DMS153 treated with DMSO at 0.1 percent for 48 hours (cell line): Measurements from ENCODE around the gene FGD4.

Source experiments
- DNase-seq: peaks from one replicate; lab custom pipeline; 2025; ENCODE audit not compliant: unreplicated experiment; lab: John Stamatoyannopoulos, UW

The FGD4 gene

DNA sequence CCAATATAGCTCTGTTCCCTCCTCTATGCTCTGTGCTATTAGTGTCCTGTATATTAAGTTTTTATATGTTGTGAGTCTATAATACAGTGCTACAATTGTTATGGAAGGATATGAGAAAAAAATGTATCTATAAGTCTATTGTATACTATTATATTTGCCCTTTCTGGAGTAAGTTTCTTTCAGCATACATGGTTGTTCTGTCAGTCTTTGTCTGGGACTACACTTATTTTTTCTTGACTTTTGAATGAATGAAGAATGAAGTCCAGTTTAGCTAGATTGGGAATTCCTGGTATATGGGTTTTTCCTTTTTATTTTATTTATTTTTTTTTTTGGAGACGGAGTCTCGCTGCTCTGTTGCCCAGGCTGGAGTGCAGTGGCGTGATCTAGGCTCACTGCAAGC, 203.7 kb downstream of the FGD4 start:
- no peak for DNase-seq

DNA sequence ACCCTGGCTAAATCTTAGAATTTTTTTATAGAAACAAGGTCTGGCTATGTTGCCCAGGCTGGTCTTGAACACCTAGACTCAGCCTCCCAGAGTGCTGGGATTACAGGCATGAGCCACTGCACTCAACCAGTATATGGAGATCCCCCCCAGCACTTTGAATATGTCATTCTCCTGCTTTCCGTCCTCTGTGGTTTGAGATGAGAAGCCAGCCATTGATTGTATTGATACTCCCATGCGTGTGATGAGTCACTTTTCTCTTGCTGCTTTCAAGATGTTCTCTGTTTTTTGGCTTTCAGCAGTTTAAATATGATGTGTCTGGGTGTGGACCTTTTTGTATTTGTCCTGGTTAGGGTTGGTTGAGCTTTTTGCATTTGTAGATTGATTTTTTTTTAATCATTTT, 204.5 kb downstream of the FGD4 start:
- DNase-seq, result no peak

DNA sequence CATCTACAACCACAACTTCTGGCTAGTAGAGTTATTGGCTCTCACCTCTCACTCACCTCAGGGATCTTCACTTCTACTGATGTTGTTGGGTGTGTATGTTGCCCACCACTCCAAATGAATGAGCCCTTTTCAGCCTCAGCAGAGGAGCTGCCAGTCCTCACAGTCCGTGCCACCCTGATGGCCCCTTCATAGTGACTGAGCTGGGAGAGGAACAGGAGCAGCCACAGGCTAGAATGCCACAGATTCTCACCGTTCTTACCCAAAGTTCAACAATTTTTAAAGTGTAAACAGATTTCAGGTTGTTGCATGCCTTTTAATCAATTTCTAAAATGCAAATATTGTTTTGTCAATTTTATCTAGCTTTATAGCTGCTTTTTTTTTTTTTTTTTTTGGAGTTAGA, 205.2 kb downstream of the FGD4 start:
- no peak for DNase-seq

DNA sequence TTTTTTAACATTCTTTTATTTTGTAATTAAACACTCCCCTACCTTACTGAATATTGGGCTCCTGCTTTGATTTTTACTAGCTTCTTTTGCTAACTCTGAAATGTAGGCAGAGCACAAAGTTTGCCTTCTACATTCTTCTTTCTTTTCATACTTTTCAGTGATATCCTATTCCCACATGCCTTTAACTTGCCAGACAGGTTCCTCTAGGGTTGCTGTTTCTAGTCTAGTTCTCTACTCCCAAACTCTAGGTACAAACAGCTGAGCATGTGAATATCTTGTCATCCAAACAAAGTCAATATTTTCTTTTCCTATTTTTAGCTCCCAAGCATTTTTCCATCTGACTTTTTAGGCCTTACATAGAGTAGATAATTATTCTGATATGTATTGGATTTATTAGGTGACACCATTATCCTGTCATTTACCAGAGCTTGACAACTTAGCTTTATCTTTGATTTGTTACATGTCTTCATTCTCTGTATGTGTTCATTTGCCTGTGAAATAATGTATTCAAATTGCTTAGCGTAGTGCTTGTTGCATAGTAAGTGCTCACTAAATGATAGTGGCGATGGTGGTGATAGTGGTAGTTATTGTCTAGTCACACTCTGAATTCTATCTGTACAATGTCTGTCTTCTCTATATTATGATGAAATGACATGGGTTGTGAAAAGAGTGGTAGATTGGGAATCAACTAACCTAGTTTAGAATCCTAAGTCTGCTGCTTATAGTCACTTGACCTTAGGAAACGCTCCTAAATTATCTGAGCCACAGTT, 206.2 kb downstream of the FGD4 start:
- no peak for DNase-seq

DNA sequence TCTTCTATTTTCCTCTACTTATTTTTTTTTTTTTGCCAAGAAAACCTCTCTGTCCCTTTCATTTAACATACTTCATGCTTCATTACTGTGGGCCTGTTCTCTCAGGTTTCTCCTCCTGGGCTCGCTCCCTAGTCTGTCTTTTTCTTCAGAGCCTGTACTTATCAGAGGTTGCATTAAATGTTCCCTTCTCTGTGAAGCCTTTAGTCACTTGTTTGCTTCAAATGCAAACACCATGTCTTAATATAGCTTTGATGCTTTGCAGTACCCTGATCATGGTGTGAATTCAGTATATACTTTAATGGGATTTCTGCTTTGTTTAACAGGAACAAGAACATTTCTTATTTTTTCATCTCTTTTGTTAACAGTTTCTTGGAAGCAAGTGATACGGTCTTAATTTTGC, 207.1 kb downstream of the FGD4 start:
- DNase-seq, result no peak

DNA sequence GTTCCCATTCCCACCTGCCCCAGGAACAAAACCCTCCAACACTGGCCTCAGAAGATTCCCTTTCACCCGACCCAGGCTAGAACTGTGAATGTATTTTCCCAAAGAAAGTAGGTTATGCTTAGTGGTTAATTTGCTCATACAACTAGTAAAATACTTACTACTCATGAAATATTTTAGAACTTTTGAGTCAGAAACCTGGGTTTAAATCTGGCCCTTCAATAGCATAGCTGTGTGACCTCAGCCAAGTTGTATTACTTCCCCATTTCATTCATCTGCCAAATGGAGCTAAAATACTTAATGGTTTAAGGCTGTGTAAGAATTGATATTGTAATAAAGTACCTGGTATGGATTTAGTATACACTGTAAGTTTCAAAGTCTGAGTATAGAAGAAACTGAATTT, 210.6 kb downstream of the FGD4 start:
- no peak for DNase-seq

DNA sequence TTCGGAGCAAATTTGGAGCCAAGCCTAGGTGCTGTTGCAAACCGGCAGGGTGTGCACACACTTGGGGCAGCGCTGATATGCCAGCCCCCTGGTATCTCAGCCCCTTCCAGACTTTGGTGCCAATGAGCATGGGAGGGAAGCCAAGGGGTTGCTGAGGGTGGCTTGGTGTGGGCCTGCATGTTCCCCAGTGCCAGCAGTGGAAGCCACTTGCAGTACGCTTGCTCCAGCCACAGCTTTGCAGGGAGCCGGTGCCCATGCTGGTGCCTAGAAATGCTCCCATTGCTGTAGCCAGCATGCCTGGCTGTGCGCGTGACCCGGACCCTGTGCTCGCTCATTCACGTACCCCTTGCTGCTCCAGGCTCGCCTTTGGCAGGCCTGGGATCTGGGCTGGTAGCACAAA, 212.6 kb downstream of the FGD4 start:
- no peak for DNase-seq

DNA sequence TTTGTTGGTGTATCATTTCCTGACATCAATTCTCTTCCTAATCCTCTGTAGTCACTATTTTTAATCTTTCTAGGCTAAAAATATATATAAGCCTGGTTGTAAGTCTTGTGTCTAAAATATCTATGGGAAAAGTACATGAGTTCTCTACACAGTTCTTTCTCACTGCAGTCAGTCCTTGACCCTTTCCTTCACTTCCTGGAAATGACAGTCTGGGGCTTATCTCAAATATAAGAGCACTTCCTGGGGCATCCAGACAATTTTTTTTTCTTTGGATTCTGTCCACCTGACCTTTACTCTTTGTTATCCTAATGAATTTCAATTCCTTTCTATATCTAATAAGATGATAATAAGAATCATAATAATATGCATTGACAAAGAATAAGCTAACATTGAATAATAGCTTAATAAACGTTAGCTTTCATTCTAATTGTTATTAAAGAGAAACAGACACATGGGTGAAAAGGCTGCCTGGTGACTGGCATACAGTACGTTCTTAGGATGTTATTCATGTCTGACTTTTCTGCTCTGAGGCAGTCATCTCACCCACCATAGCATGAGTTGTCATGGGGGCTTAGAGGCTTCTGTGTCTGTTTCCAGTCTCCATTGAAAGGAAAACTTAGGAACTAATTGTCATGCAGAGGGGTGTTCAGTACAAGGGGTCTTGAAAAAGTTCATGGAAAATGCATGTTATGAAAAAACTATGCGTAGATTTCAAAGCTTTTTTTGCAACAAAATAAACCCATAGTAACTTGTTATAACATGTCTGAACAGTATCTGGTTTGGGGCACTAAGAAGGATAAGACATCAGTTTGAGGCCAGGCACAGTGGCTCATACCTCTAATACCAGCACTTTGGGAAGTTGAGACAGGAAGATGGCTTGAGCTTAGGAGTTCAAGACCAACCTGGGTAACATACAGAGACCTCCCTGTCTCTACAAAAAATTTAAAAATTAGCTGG, 213.6 kb downstream of the FGD4 start:
- DNase-seq, result no peak

DNA sequence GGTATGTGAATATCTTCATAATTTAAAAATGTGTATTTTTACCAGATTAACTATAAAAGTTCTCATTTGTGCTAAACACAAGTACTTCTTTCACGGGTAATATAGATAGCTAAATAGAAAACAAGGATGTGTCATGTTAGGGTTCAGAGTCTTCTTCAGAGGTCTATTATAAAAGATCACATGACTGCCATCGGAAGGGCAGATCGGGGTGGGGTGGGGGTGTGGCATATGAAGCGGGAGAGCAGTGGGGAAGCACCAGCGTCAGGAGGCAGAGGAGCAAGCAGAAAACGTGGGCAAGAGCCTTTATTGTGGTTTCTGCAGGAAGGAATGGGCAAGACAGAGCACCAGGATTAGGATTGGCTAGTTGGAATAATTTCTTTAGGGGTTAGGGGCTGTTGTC, 216.1 kb downstream of the FGD4 start:
- no peak for DNase-seq

DNA sequence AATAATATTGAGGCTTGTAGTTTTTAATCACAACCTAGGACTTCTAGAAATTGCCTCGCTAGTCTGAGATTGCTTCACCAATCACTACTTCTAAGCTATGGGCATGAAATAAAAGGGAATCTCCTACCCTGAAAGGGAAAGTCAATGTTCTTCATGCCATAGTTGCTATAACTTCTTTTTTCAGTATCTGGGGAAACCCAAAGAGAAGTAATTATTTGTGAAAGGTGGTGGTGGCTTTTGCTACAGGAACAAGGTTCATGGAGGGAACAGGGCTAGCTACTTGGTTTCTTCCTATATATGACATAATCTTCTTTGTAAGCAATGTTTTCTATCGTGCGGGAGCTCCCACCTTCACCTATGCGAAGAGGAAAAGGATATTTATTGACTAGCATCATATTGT, 218.2 kb downstream of the FGD4 start:
- DNase-seq, result no peak

DNA sequence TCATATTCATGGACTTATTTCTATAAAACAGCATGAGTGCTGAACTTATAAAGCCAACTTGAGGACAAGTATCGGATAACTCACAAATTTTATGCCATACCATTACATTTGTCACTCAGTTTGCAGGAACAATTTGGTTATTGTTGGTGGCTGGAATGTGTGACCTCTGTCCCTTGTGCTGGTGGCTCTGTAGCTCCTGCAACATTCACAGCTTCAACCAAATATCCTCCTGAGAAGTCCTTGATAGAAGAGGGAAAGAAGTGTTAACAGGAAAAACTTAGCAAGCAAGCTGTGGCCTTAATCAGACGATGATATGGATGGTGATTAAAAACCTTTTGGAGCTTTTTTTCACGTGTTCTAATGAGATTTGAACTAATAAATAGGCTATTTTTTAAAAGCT, 218.8 kb downstream of the FGD4 start:
- DNase-seq, result no peak

DNA sequence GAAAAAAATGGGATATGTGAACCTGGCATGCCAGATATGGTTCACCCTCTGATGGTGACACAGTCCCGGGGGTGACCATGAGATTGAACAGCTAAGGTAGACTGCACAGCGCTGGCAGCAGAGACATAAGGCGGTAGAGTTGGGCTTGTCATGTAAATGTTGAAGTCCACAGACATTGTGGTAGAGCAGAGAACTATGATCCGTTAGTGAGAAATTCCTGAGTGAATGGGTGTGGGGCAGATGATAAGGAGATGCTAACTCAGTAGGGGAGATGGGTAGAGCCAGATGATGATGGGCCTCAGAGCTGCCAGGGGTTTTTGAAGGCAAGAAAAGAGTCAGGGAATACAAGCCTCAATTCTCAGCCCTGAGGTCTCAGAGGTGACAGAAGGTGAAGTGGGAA, 228.6 kb downstream of the FGD4 start:
- no peak for DNase-seq

DNA sequence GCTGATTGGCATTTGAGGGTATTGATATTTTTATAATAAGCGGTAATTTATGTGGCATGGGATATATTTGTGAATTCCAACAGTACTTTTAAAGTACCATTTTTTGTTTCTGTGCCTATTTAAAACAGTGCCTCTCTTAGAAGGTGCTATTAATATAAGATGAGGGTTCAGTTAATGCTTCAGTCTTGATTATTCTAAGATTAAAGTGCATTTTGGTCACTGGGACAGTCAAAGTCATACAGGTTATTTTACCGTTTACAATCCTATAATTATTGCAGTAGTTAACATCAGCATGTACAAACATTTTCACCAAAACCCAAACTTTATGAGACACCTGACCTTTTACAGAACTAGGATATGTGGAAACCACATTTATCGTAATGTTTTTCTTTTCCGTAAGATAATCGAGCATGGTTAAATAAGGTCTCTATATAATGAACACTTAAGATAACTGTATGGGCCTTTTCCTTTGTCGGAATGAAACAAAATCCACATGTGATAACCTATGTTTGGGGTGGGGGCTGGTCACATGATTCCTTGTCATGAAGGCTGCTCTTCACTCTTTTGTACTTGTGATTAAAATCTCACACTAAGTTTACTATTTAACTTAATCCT, 242.0 kb downstream of the FGD4 start:
- no peak for DNase-seq

DNA sequence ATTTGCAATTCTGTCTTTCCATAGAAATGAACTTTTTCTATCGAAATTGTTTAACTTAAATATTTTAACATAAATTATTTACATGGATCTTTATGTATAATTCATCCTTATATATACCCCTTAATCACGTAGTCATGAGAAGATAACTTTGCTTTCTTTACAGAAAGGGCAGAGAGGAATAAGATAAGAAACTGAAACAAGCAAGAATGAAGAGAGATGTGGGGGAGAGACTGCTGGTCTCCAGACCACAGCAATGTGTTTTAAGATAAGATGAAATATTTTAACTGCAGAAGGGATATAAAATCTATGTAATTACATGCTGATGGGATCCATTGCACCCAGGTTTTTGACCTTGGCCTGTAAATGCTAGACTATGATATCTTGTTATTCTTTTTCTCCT, 245.1 kb downstream of the FGD4 start:
- DNase-seq, result no peak

DNA sequence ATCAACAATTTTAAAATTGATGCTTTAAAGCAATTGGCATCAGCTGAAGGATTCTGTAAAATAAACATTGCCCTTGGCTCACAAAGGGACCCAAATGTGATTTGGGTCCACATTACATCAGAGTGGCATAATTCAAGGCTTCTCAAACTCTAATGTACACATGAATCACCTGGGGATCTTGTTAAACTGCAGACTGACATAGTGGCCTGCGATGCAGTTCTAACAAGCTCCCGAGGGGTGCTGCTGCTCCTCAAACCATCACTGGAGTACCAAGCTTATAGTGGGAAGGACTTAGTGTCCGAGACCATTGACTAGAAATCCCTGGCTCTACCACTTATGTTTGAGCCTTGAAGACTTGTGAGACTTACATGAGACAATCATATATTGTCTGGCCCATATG, 247.9 kb downstream of the FGD4 start:
- no peak for DNase-seq

DNA sequence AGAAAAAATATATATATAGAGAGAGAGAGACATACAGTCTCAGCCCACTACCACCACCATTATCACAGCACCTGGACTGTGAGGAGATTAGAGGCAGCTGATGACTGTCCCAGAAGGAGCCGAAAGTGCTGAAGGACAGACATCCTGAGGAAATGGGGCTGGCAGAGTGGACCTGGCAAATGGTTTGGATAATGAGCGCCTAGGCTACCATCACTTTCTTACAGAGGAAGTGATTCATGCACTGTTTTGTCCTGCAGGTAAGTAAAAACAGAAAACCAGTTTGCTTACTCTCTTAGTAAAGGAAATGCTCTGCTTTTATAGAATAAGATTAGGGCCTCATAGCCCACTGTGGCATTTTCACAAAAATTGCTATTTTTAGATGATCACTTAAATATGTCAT, 251.2 kb downstream of the FGD4 start:
- no peak for DNase-seq

DNA sequence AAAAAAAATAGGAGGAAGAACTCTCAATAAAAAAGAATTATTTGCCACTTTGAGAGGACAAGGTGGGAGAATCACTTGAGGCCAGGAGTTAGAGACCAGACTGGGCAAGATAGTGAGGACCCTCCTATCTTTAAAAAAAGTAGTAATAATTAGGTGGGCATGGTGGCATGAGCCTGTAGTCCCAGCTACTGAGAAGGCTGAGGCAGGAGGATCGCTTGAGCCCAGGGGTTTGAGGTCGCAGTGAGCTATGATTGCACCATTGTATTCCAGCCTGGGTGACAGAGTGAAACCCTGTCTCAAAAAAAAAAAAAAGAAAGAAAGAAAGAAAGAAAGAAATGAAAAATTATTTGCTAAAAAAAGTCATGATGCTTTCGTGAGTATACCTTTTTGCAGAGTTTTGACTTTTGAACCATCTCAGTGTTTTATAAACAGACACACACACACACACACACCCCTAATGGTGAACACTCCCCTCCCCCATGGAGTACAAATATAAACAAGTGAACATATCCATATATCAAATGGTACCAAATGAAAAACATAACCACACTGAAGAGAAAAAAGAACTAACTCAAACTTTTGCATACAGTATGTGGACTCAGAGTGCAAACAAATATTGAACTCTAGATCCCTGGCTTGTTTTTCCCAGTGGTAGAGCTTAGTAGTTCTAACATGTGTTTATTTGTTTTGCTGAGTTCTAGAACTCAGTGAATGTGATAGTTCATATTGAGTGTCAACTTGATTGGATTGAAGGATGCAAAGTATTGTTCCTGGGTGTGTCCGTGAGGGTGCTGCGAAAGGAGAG, 252.0 kb downstream of the FGD4 start:
- DNase-seq, result no peak

DNA sequence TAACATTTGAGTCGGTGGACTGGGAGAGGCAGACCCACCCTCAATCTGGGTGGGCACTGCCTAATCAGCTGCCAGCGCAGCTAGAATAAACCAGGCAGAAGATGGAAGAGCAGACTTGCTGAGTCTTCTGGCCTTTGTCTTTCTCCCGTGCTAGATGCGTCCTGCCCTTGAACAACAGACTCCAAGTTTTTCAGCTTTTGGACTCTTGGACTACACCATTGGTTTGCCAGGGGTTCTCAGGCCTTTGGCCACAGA, 252.5 kb downstream of the FGD4 start:
- DNase-seq, result no peak

DNA sequence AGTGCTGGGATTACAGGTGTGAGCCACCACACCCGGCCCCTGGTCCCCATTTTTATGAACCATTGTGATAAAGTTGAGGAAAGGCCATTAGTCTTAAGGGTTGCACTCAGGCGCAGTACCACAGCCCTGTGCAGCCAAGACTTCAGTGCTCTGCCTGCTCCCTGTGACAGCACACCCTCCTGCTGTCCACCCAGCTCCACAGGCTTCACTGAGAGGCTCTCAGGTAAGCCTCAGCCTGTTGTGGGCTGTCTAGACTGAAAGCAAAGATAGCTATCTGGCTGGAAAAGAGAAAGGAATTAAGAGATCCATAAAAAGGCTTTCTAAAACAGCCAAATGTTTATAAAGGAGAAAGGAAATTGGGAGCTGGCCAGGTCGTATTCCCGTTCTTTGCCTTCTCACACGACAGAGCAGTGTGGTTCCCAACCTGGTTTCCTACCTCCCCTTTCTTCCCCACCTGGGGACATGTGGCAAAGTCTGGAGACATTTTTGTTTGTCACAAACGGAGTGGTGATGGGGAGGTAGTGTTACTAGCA, 260.6 kb downstream of the FGD4 start:
- no peak for DNase-seq

DNA sequence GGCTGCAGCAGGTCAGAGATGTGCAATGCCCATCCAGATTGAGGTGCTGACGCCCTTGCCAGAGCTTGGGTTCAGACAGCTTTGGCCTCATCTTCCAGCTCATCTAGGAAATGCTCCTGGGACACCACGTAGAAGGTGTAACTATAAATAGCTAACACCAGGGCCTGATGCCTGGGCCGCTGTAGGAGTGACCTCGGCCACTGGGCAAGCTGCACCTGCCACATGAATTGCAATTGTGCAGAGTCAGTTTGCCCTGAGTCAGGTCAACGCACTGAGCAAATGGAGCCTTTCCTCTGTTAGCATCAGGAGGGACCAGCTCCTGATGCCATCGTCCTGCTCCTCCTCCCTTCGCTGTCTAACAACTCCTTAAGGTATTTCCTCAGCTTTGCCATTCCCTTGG, 262.3 kb downstream of the FGD4 start:
- DNase-seq, result no peak

DNA sequence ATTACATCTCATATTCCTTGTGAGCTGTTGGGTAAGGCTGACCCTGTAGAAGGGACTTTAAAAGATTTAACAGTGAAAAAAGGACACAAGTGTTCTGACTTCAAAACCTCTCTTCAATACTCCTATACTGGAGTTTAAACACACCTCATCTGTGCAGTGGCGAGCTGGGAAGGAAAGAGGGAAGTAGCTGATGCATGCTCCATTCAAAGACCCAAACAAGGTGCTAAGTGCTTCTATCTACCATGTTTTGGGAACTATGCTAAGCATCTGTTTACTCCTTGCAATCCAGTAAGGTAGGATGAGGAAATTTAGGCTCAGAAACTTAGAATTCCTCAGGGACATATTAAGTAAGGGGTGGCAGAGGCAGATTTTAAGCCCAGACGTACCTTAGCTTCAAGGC, 263.3 kb downstream of the FGD4 start:
- no peak for DNase-seq
